NCI-H1105 treated with DMSO at 0.1 percent for 48 hours (cell line): ENCODE results near the gene PHAX.
"Not testable (repeated sequence)": the region's sequence is repeated elsewhere in the genome, so short reads cannot be mapped to it uniquely, and the experiment has no call there.

Experiments
- DNase-seq: peaks from one replicate; lab custom pipeline; 2025; lab: John Stamatoyannopoulos, UW

Gene PHAX

DNA sequence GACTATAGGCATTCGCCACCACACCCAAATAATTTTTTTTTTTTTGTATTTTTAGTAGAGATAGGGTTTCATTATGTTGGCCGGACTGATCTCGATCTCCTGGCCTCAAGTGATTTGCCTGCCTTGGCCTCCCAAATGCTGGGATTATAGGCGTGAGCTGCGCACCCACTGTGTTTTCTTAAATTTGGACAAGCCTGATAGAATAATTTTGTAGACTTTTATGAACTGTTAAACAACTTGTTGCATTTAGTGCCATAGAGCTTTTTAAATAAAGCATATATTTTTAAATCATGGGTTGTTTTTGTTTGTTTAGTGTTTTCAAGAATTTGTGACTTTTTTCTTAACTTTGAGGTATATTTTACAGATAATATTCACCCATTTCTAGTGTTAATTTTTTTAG lies 4.8 kb downstream of the PHAX start:
- DNase-seq, result no peak

DNA sequence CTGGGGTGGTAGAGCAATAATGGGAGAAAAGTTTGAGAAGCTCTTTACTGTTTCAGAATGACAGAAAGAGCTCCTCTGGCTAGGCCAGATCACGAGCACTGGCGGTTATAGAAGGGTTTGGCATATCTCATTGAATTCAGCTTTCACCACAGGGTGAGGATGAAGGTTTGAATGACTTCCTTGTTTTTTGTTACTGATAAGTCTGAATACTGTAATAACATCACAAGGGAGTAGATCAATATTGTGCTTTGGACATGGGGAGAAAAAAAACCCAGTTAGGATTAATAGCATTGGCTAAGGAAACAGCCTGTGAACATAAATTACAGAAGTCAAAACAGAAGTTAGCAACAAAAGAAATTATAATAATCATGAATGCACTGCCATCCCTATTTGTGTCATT lies 9.4 kb downstream of the PHAX start:
- DNase-seq, result no peak

DNA sequence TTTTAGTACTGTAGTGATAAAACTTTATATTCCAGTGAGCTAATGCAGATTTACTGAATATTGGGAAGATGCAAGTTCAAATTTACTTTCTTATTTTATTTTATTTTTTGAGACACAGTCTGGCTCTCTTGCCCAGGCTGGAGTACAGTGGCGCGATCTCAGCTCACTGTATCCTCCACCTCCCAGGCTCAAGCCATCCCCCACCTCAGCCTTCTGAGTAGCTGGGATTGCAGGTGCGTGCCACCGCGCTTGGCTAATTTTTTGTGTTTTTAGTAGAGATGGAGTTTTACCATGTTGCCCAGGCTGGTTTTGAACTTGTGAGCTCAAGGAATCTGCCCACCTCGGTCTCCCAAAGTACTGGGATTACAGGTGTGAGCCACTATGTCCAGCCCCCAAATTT lies 9.9 kb downstream of the PHAX start:
- no peak for DNase-seq

DNA sequence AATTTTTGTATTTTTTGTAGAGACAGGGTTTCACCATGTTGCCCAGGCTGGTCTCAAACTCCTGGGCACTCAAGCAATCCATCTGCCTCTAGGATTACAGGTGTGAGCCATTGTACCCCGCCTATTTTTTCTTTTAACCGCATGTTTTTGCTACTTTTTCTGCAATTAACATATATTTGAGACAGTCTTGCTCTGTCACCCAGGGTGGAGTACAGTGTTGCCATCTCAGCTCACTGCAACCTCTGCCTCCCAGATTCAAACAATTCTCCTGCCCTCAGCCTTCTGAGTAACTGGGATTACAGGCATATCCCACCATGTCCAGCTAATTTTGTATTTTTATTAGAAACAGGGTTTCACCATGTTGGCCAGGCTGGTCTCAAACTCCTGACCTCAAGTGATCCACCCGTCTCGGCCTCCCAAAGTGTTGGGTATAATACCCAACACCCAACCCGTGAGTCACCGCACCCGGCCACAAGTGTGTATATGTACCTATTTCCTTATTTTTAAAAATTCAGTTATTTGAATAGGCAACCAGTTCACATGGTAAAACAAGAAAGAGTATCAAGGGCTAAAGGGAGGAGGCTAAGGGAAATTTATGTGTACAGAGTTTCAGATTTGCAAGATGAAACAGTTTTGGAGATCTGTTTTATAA lies 13.3 kb downstream of the PHAX start:
- DNase-seq, result no peak

DNA sequence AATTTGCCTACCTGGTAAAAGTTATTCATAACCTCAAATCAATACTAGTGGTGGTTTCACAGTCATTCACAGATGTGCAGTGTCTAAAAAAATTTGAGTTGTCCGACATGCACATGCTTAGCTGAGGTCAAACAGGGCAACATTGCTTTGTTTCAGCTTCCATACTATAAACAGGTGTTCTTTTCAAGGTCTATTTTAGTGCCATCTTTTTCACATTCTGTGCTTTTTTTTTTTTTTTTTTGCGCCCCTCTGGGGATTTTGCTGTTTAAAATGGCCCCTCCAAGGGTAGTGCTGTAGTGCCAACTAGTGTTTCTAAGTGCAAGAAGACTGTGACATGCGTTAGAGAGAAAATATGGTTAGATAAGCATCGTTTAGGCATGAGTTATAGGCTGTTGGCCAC lies 14.5 kb downstream of the PHAX start:
- DNase-seq, result no peak

DNA sequence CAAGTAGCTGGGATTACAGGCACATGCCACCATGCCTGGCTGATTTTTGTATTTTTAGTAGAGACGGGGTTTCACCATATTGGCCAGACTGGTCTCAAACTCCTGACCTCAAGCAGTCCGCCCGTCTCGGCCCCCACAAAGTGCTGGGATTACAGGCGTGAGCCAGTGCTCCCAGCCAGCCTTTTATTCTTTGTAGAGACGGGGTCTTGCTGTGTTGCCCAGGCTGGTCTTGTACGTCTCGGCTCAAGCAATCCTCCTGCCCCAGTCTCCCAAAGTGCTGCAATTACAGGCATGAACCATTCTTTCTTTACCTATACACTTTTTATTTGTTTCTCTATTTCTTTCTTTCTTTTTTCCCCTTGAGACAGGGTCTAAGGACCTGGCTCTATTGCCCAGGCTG lies 16.9 kb downstream of the PHAX start:
- DNase-seq, result not testable (repeated sequence)

DNA sequence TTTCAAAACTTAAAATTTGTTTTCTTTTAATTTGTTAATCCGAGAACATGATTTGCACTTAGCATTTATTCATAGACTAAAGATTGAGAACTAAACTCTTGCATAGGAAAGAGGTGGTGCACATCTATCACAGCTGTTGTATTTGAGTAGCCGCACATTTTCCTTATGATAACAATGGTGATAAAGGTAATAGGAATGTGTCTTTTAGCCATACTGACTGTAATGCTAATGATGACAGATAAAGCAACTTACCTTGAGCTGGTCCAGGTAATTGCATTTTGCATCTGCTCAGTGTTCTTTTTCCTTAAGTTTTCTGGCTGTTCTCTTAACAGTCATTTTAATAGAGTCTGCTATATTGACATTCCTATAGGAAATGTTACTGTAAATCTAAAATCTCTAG lies 19.0 kb downstream of the PHAX start:
- DNase-seq, result no peak

DNA sequence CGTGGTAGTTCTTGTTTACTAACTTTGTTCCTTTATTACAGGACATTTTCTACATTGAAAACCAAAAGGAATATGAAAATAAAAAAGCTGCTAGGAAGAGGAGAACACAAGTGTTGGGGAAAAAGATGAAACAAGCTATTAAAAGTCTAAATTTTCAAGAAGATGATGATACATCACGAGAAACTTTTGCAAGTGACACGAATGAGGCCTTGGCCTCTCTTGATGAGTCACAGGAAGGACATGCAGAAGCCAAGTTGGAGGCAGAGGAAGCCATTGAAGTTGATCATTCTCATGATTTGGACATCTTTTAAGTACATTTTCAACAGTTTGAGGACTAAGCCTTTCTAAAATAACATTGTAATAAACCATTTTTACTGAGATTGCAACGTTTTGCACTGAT lies 23.8 kb downstream of the PHAX start:
- DNase-seq, result no peak

DNA sequence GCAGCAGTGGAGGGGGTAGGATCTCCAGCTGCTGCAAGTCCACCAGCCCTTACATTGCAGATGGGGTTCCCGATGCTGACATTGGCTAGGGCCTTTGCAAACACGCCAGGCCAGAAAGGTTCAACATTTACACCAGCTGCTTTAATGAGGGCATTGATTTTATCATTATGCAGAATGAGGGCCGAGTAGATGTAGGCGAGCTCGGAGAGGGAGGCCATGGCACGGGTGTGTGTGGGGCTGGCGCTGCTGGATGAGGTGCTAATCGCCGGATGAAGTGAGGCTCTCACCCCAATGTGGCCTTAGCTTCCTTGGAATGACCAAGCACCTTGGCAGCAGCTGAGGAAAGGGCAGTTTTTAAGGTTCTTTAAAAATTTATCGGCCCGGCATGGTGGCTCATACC lies 27.4 kb downstream of the PHAX start:
- no peak for DNase-seq

DNA sequence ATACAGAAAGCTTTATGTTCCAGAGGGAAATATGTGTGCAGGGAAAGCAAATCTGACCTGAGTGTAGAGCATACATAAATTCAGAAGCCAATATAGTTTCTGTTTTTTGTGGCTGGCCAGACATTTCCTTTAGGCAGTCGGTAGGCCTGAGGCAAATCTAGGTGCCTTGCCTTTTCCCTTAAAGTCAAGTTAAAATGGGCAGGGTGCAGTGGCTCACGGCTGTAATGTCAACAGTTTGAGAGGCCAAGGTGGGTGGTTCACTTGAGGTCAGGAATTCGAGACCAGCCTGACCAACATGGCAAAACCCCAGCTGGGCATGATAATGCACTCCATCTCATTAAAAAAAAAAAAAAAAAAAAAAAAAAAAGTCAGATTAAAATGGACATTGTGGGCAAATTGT lies 31.2 kb downstream of the PHAX start:
- DNase-seq, result no peak

DNA sequence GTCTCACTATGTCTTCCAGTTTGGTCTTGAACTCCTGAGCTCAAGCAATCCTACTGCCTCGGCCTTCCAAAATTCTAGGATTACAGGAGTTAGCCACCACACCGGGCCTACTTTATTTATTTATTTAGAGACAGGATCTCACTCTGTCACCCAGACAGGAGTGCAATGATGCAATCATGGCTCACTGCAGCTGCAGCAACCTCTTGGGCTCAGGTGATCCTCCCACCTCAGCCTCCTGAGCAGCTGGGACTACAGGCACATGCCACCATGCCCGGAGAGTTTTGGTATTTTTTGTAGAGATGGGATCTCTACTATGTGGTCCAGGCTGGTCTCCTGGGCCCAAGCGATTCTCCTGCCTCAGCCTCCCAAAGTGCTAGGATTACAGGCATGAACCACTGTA lies 32.8 kb downstream of the PHAX start:
- no peak for DNase-seq

DNA sequence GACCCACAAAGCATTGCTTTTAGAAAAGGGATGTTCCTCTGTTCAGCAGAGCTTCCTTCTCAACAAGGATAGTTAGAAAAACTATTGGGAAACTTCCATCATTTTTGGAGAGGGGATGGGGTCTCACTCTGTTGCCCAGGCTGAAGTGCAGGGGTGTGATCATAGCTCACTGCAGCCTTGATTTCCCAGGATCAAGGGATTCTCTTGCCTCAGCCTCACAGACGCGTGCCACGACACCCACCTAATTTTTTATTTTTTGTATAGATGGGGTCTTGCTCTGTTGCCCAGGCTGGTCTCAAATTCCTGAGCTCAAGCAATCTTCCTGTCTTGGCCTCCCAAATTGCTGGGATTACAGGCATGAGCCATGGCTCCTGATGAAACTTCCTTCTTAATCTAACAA lies 34.8 kb downstream of the PHAX start:
- no peak for DNase-seq

DNA sequence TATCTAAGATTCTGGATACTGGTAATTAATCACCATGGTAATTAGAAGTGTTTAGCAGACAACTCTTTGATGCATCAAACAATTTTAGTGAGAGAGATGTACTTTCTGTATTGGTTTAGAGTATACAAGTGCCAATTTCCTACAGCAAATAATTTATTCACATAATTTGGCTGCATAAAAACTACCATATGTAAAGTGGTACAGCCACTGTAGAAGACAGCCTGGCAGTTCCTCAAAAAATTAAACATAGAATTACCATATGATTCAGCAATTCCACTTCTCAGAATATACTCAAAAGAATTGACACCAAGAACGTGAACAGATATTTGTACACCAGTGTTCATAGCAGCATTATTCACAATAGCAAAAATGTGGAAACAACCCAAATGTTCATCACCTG lies 36.2 kb downstream of the PHAX start:
- DNase-seq, result no peak

DNA sequence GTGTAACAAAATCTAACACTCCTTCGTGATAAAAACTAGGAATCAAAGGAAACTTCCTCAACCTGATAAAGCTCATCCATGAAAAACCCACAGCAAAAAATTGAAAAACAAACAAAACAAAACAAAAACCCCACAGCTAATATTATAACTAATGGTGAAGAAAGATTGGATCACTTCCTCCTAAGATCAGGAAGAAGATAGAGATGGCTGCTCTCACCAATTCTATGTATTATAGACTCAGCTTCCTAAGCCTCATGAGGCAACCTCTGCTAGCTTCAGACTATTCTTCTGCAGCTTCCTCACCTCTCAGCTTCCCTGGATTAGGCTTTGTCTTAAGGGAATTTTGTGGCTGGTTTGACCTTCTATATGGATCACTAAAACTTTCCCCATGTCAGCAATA lies 40.1 kb downstream of the PHAX start:
- DNase-seq, result no peak

DNA sequence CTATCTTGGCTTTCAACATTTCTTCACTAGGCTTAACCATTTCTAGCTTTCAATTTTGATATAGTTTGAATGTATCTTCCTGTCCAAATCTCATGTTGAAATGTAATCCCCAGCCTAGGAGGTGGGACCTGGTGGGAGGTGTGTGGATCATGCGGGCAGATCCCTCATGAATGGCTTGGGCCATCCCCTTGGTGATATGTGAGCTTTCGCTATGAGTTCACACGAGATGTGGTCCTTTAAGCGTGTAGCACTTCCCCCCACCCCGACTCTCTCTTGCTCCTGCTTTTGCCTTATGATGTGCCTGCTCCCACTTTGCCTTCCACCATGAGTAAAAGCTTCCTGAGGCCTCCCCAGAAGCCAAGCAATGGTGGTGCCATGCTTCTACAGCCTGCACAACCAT lies 40.6 kb downstream of the PHAX start:
- no peak for DNase-seq

DNA sequence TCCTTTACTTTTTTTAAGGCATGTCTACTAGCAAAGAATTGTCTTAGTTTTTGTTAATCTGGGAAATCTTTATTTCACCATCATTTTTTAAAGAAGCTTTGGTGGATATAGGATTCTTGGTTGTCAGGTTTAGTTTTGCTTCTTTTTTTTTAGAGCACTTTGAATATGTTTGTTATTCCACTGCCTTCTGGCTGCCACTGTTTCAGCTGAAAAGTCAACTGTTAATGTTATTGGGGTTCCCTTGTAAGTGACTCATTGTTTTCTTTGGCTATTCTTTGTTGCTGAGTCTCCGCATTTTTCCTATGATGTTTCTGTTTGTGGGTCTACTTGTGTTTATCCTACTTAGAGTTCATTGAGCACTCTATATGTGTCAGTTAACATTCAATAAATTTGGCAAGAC lies 44.4 kb downstream of the PHAX start:
- no peak for DNase-seq

DNA sequence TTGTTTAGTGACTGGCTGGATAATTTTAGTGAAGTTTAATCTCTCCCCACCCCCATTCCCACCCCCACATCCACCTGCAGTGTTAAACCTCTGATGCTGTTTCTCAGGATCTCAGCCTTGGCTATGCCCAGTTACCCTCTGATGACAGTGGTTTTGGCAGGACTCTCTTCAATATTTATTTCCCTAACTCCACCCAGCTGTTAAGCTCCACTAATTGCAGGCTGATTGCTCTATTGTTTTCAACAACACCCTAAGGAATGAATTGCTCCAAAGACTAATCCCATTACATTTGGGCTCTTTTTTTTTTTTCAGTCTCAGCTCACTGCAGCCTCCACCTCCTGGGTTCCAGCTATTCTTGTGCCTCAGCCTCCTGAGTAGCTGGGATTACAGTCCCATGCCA lies 46.3 kb downstream of the PHAX start:
- no peak for DNase-seq

DNA sequence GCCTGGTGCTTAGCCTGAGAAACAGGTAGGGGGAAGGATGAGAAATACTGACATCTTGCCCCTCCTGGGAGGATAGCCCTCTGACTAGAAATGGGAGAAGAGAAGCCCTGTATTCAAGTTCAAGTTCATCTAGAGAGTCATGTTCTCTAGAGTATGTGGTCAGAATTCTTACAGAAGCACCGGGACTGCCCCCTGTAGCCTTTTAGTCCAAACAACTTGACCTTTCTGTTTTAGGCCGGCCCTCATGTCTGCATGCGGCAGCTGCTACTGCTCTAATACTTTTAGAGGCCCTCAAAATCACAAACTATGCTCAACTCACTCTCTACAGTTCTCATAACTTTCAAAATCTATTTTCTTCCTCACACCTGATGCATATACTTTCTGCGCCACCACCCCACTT lies 47.7 kb downstream of the PHAX start:
- DNase-seq, result no peak

DNA sequence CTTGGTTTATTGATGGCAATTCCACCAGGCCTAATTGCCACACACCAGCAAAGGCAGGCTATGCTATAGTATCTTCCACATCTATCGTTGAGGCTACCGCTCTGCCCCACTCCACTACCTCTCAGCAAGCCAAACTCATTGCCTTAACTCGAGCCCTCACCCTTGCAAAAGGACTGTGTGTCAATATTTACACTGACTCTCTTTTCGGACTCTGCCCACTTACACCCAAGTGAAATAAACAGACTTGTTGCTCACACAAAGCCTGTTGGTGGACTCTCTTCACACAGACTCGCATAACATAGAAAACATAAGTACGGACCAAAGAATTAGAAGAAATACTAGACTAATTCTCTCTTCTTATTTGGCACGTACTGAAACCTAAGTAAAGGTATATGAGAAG lies 48.3 kb downstream of the PHAX start:
- not testable (repeated sequence) for DNase-seq

DNA sequence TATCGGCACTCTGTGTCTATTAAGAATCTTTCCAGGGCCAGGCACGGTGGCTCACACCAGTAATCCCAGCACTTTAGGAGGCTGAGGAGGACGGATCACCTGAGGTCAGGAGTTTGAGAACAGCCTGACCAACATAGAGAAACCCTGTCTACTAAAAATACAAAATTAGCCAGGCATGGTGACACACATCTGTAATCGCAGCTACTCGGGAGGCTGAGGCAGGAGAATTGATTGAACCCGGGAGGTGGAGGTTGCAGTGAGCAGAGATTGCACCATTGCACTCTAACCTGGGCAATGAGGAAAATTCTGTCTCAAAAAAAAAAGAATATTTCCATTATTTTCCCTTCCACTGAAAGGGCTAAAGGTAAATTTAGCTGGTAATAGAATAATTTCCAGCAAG lies 49.0 kb downstream of the PHAX start:
- DNase-seq, result not testable (repeated sequence)

DNA sequence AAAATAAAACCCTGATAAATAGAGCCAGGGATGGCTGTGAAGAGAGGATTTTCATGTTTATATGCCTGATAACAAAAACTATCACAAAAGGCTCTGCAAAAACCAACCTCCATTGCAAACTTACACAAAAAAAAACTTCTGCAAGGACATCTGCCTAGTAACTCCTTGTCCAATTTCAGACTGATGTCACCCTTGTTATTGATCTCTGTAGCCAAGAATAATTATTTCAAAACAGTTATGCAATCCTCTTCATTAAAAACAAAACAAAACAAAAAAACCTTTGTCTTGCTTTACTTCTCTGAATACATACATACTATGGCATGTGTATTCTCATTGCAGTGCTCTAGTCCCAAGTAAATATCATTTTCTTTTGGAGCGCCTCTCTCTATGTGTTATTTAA lies 49.7 kb downstream of the PHAX start:
- no peak for DNase-seq

DNA sequence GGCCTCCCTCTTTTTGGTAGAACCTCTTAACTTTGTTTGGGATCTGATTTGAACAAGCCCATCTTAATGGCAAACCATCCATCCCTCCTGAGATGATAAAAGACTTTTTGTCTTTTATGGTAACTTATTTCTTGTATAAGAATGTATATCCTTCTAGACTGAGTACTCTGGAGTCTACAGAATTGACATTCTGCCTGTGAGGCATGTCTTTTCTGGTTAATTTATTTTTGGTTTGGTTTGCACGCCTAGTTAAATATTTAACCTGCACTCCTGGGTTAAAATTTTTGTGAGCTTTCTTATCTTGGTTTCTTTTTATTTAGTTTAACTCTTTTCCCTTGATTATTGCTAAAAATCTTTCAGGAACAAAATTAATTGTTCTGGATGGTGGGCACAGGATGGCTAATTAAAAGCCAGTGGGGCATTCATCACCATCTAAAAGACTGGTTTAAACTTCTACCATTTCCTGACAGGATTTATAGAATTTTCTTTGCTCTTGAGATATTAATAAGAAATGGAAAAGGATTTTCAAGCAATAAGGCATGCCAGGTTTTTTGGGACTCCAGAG lies 50.3 kb downstream of the PHAX start:
- no peak for DNase-seq

DNA sequence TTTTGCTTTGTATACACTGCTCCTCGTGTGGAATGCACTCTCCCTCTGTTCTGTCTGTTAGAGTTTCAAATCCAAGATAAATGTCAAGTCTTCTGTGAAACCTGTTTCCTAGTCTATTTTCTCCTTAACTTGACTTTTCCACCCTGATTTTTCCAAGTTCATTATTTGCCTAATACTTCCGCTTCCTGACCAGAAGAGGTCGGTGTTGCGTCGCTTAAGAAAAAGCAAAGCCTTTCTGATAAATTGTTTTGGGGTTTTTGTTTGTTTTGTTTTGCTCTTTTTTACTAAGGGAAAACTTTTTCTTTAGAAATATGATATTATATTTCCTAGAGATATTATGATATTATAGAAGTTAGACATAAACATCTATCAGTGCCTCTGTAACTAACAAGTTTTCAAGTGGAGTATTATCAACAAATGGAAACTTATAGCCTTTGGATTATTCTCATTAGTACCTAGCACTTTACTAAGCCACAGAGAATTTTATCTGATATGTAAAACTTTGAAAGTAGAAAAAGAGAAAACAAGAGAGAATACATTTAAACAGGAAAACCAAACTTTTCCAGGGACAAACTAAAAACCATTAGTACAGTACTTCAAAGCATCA lies 55.8 kb downstream of the PHAX start:
- peak; percentile 29 for DNase-seq

DNA sequence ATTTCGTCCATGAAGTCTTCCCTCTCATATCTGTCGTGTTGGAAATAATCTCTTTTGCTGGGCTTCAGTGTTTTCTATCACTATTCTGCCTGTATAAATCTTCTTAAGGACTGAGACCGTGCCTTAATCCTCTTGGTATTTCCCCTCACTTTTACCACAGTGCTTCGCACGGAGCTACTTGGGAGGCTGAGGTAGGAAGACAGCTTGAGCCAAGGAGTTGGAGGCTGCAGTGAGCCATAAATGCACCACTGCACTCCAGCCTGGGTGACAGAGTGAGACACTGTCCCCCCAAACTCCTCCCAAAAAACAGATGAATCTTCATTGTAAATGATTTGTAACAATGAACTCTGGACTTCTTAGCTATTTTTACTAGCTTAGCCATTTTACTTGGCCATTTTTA lies 57.8 kb downstream of the PHAX start:
- DNase-seq, result no peak
